Trophoblast cell (in vitro differentiated cells and primary cell): ENCODE results near the gene C14orf132.

ENCODE experiments used
- DNase-seq, 2 donors: peaks; one replicate each; pipeline ENCODE4 v3.0.0-alpha.2; 2016
- H2AFZ ChIP-seq: 2 replicates; pipeline ENCODE4 v1.6.1; 2013; ENCODE audit warnings: low read length, moderate library complexity, mild to moderate bottlenecking; ENCODE audit not compliant: insufficient read depth, poor library complexity
- H2AK5ac ChIP-seq: 2 replicates; pipeline ENCODE4 v1.6.1; 2013; ENCODE audit warnings: mild to moderate bottlenecking, low read length
- H2BK120ac ChIP-seq: 2 replicates; pipeline ENCODE4 v1.6.1; 2013; ENCODE audit warnings: low read length, mild to moderate bottlenecking, moderate library complexity; ENCODE audit not compliant: insufficient read depth, poor library complexity
- H2BK12ac ChIP-seq: 2 replicates; pipeline ENCODE4 v1.6.1; 2013; ENCODE audit warnings: mild to moderate bottlenecking, low read length, moderate library complexity
- H2BK5ac ChIP-seq: 2 replicates; pipeline ENCODE4 v1.6.1; 2013; ENCODE audit warnings: low read length, low read depth, moderate library complexity, mild to moderate bottlenecking; ENCODE audit not compliant: poor library complexity
- H3K14ac ChIP-seq: 2 replicates; pipeline ENCODE4 v1.6.1; 2013; ENCODE audit warnings: mild to moderate bottlenecking, low read length
- H3K18ac ChIP-seq: 2 replicates; pipeline ENCODE4 v1.6.1; 2013; ENCODE audit warnings: mild to moderate bottlenecking, low read length
- H3K23ac ChIP-seq: 2 replicates; pipeline ENCODE4 v1.6.1; 2013; ENCODE audit warnings: low read length
- H3K27ac ChIP-seq: 2 replicates; pipeline ENCODE4 v1.5.1; 2013; ENCODE audit warnings: low read depth, mild to moderate bottlenecking, inconsistent platforms, low read length, moderate library complexity
- H3K27me3 ChIP-seq: 2 replicates; pipeline ENCODE4 v1.6.1; 2013; ENCODE audit warnings: inconsistent platforms, mild to moderate bottlenecking, low read length, moderate library complexity; ENCODE audit not compliant: insufficient read depth
- H3K36me3 ChIP-seq, 2 experiments: 1 replicate in 1 of 2; 2 replicates in 1 of 2; pipeline ENCODE4 v1.6.1; 2013; ENCODE audit warnings: low read length in 2 of 2, mild to moderate bottlenecking in 2 of 2, moderate library complexity in 1 of 2; ENCODE audit not compliant: insufficient read depth in 2 of 2, control insufficient read depth in 1 of 2
- H3K4ac ChIP-seq: 2 replicates; pipeline ENCODE4 v1.6.1; 2013; ENCODE audit warnings: low read depth, mild to moderate bottlenecking, low read length, moderate library complexity
- H3K4me1 ChIP-seq, 2 experiments: 1 replicate in 1 of 2; 2 replicates in 1 of 2; pipeline ENCODE4 v1.6.1; 2013; ENCODE audit warnings: low read length in 2 of 2, mild to moderate bottlenecking in 2 of 2, moderate library complexity in 1 of 2; ENCODE audit not compliant: insufficient read depth in 2 of 2, control insufficient read depth in 1 of 2
- H3K4me2 ChIP-seq: 2 replicates; pipeline ENCODE4 v1.6.1; 2013; ENCODE audit warnings: inconsistent platforms, mild to moderate bottlenecking, low read length, moderate library complexity
- H3K4me3 ChIP-seq: 2 replicates; pipeline ENCODE4 v1.5.1; 2013; ENCODE audit warnings: mild to moderate bottlenecking, low read depth, low read length, inconsistent platforms
- H3K79me1 ChIP-seq: one replicate; pipeline ENCODE4 v1.6.1; 2013; ENCODE audit warnings: low read length
- H3K79me2 ChIP-seq: 2 replicates; pipeline ENCODE4 v1.6.1; 2013; ENCODE audit warnings: low read length, mild to moderate bottlenecking; ENCODE audit not compliant: control insufficient read depth, insufficient read depth, poor library complexity
- H3K9ac ChIP-seq: 2 replicates; pipeline ENCODE4 v1.6.1; 2013; ENCODE audit warnings: mild to moderate bottlenecking, low read length
- H3K9me3 ChIP-seq: 2 replicates; pipeline ENCODE4 v1.6.1; 2013; ENCODE audit warnings: low read depth, mild to moderate bottlenecking, control low read depth, inconsistent platforms, low read length; ENCODE audit not compliant: insufficient read depth
- H4K12ac ChIP-seq: 2 replicates; pipeline ENCODE4 v1.6.1; 2013; ENCODE audit warnings: low read depth, mild to moderate bottlenecking, low read length, moderate library complexity
- H4K8ac ChIP-seq: 2 replicates; pipeline ENCODE4 v1.6.1; 2013; ENCODE audit warnings: low read depth, mild to moderate bottlenecking, low read length, moderate library complexity
- H4K91ac ChIP-seq: one replicate; pipeline ENCODE4 v1.6.1; 2013; ENCODE audit warnings: low read depth, mild to moderate bottlenecking, low read length, moderate library complexity
- WGBS: extraction: QIAGEN DNeasy Blood & Tissue Kit; methylation state at CpG from one replicate; pipeline ENCODE4 v1.1.7; 2013; ENCODE audit warnings: missing lambda C conversion rate; ENCODE audit not compliant: insufficient read length, insufficient coverage; ENCODE audit errors: extremely low coverage; 5-methylcytosine and 5-hydroxymethylcytosine counted together

C14orf132 gene

GRCh38 chr14:96035456-96035855 lies 3.7 kb upstream of the C14orf132 start:
- H3K27me3 ChIP-seq: peaks cover 22% of the 10 kb centered on the region
- H3K4me3 ChIP-seq: no peak overlapping the region
- no CpG with 5 or more reads among the region's 2 CpGs for WGBS
- no peak overlapping the region for H4K91ac ChIP-seq
- no peaks in the 10 kb centered on the region for H3K9me3 ChIP-seq
- no peak overlapping the region for H4K12ac ChIP-seq
- H2BK12ac ChIP-seq: no peak overlapping the region
- H3K36me3 ChIP-seq: no peaks in the 10 kb centered on the region
- H2AK5ac ChIP-seq: no peak overlapping the region
- H2BK5ac ChIP-seq: no peak overlapping the region
- no peak overlapping the region for H3K4me2 ChIP-seq
- no peak overlapping the region for H3K4ac ChIP-seq
- H3K9ac ChIP-seq: no peak overlapping the region
- H3K18ac ChIP-seq: no peak overlapping the region
- H3K4me1 ChIP-seq: peaks cover 7 to 8% of the 10 kb centered on the region in 2 experiments
- H3K23ac ChIP-seq: no peak overlapping the region
- H3K79me1 ChIP-seq: peaks cover 6% of the 10 kb centered on the region
- H3K27ac ChIP-seq: no peak overlapping the region
- DNase-seq: no peak
- H3K79me2 ChIP-seq: no peaks in the 10 kb centered on the region
- H2AFZ ChIP-seq: no peak overlapping the region
- no peak overlapping the region for H3K14ac ChIP-seq
- H4K8ac ChIP-seq: no peak overlapping the region
- no peak overlapping the region for H2BK120ac ChIP-seq

DNA sequence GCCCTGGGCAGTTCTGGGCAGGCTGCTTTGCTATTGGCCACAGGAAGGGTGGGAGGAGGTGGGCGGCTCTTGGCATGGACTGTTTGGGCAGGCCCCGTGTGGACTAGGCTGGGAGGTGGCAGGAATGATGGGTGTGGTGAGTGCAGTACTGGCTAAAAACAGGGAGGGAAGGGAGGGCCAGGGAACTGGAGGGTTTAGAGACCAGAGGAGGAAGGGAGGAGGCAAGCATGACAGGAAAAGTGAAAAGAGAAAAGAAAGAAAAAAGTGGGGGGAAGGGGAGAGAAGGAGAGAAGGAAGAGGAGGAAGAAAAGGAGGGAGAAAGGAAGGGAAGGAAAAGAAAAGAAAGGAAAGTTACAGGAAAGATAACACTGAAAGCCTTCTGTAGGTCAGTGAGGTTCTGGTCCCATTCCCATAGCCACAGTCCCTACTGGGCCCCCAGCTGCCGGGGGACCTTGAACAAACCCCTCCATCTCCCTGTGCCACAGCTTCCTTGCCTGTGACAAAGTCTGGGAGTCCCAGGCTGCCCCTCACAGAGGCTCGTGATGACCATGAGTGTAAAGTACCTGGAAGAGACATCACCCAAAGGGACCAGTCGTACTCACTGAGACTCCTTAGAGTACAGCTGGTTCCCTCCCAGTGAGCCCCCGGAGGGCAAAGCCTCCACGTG lies 1.1 kb upstream of the C14orf132 start:
- Histone ChIP-seq H2AFZ (no peak overlapping the region), H2BK12ac (no peak overlapping the region), H3K4ac (no peak overlapping the region), H3K4me3 (no peak overlapping the region), H3K23ac (no peak overlapping the region), H3K9me3 (no peaks in the 10 kb centered on the region), H2BK120ac (no peak overlapping the region), H3K9ac (no peak overlapping the region), H2BK5ac (no peak overlapping the region), H3K18ac (no peak overlapping the region), H3K36me3 (no peaks in the 10 kb centered on the region), H2AK5ac (no peak overlapping the region), H3K27me3 (peaks cover 22% of the 10 kb centered on the region), H3K79me1 (peaks cover 6% of the 10 kb centered on the region), H3K79me2 (no peaks in the 10 kb centered on the region), H3K27ac (no peak overlapping the region), H4K12ac (no peak overlapping the region), H4K8ac (no peak overlapping the region), H4K91ac (no peak overlapping the region), H3K14ac (no peak overlapping the region), H3K4me1 (peaks cover 7 to 8% of the 10 kb centered on the region in 2 experiments), H3K4me2 (no peak overlapping the region)
- WGBS: no CpG with 5 or more reads among the region's 7 CpGs
- DNase-seq: no peak

GRCh38 chr14:96038558-96038919 lies 623 bp upstream of the C14orf132 start:
- WGBS: no CpG with 5 or more reads among the region's 10 CpGs
- Histone ChIP-seq H3K36me3 (no peaks in the 10 kb centered on the region), H3K4me2 (peak overlapping the region; percentile 96), H3K23ac (no peak overlapping the region), H2BK120ac (no peak overlapping the region), H3K9me3 (no peaks in the 10 kb centered on the region), H3K14ac (no peak overlapping the region), H2AFZ (no peak overlapping the region), H3K27ac (no peak overlapping the region), H3K27me3 (peaks cover 22% of the 10 kb centered on the region), H3K4me1 (peaks cover 7 to 8% of the 10 kb centered on the region in 2 experiments), H4K8ac (no peak overlapping the region), H2BK5ac (no peak overlapping the region), H3K9ac (no peak overlapping the region), H3K18ac (no peak overlapping the region), H3K79me1 (peaks cover 6% of the 10 kb centered on the region), H4K91ac (no peak overlapping the region), H3K79me2 (no peaks in the 10 kb centered on the region), H2AK5ac (no peak overlapping the region), H4K12ac (no peak overlapping the region), H2BK12ac (no peak overlapping the region), H3K4ac (no peak overlapping the region), H3K4me3 (no peak overlapping the region)
- no peak for DNase-seq

DNA sequence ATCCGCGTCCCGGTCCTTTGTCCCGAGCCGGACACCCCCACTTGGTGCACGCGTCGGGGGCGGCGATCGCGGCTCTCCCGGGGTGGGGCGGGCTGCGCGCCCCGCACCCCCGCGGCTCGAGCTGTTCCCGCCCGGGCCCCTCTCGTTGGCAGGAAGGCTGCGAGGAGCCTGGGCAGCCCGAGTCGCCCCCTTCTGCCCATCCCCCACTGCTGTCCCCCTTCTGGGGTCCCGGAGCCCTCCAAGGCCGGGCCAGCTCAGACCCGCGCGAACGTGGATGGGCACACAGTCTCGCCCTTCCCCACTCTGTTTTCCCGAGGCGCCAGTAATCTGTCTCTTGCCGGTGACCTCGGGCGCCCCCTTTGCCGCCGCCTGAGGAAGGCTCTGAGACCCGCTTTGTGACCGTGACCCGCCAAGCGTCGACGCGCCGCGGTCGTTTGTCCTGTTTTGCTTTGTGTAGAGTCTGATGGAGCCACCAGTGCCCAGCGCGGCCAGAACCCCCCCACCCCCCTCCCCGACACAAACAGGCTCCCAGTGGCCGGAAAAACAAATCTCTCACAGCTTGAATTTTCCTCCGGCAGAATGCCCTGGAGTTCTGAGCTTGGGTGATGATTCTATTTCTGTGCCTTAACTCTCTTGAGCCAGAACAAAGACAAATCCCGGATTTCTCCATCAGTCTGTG lies 610 bp downstream of the C14orf132 start:
- Histone ChIP-seq H3K4me1 (peaks cover 7 to 8% of the 10 kb centered on the region in 2 experiments), H2AK5ac (no peak overlapping the region), H3K36me3 (no peaks in the 10 kb centered on the region), H3K14ac (peak overlapping the region; percentile 21), H3K23ac (no peak overlapping the region), H4K12ac (no peak overlapping the region), H3K18ac (peak overlapping the region; percentile 26), H2BK120ac (no peak overlapping the region), H3K9ac (peak overlapping the region; percentile 41), H2BK5ac (no peak overlapping the region), H3K79me2 (no peaks in the 10 kb centered on the region), H4K91ac (peak overlapping the region; percentile 41), H3K27ac (no peak overlapping the region), H2AFZ (peak overlapping the region; percentile 14), H3K4me2 (peak overlapping the region; percentile 96), H2BK12ac (no peak overlapping the region), H3K79me1 (peaks cover 6% of the 10 kb centered on the region), H3K9me3 (no peaks in the 10 kb centered on the region), H3K27me3 (peaks cover 22% of the 10 kb centered on the region), H3K4ac (no peak overlapping the region), H3K4me3 (peak overlapping the region; percentile 76), H4K8ac (peak overlapping the region; percentile 12)
- WGBS: no CpG with 5 or more reads among the region's 56 CpGs
- DNase-seq: no peak
